KMS-11 (cell line): ENCODE measurements around the gene PYGM.

ENCODE experiments used
- H2AFZ ChIP-seq: fragments of 200-600 bp; sonication (generic); 2 replicates; pipeline ENCODE4 v1.6.1; 2016; ENCODE audit warnings: antibody characterized with exemption, mixed run types, low read depth
- H3K27ac ChIP-seq: fragments of 200-600 bp; sonication (generic); 2 replicates; pipeline ENCODE4 v1.6.1; 2016; ENCODE audit warnings: mild to moderate bottlenecking, mixed run types
- H3K27me3 ChIP-seq: fragments of 200-600 bp; sonication (generic); 2 replicates; pipeline ENCODE4 v1.6.1; 2017; ENCODE audit warnings: mild to moderate bottlenecking, low read depth, mixed run types, moderate library complexity; ENCODE audit not compliant: insufficient read depth
- H3K36me3 ChIP-seq: fragments of 200-600 bp; sonication (generic); 2 replicates; pipeline ENCODE4 v1.6.1; 2017; ENCODE audit warnings: mild to moderate bottlenecking, mixed run types; ENCODE audit not compliant: insufficient read depth
- H3K4me1 ChIP-seq: fragments of 200-600 bp; sonication (generic); 2 replicates; pipeline ENCODE4 v1.6.1; 2016; ENCODE audit warnings: mild to moderate bottlenecking, low read depth, mixed run types; ENCODE audit not compliant: poor library complexity, severe bottlenecking
- H3K4me2 ChIP-seq: fragments of 200-600 bp; sonication (generic); 2 replicates; pipeline ENCODE4 v1.7.0; 2016; ENCODE audit warnings: mild to moderate bottlenecking, mixed run types
- H3K4me3 ChIP-seq: fragments of 200-600 bp; sonication (generic); IDR thresholded peaks from 2 replicates; pipeline ENCODE4 v1.6.1; 2017; ENCODE audit warnings: low read depth, low read length, mixed read lengths; ENCODE audit not compliant: insufficient read depth
- H3K79me2 ChIP-seq: fragments of 200-600 bp; sonication (generic); 2 replicates; pipeline ENCODE4 v1.6.1; 2016; ENCODE audit warnings: low read depth, mixed run types; ENCODE audit not compliant: insufficient read depth
- H3K9ac ChIP-seq: fragments of 200-600 bp; sonication (generic); 2 replicates; pipeline ENCODE4 v1.6.1; 2016; ENCODE audit warnings: mild to moderate bottlenecking, mixed run types
- H4K20me1 ChIP-seq: fragments of 200-600 bp; sonication (generic); 2 replicates; pipeline ENCODE4 v1.6.1; 2016; ENCODE audit warnings: mild to moderate bottlenecking, mixed run types; ENCODE audit not compliant: insufficient read depth
- TF ChIP-seq, protein P1 (sequence below): fragments of 200-600 bp; sonication (generic); conservative IDR thresholded peaks from 2 replicates; pipeline ENCODE4 v1.6.1; 2017; ENCODE audit warnings: low read depth, mild to moderate bottlenecking, antibody characterized with exemption, low read length, moderate library complexity, mixed read lengths

The PYGM gene

DNA sequence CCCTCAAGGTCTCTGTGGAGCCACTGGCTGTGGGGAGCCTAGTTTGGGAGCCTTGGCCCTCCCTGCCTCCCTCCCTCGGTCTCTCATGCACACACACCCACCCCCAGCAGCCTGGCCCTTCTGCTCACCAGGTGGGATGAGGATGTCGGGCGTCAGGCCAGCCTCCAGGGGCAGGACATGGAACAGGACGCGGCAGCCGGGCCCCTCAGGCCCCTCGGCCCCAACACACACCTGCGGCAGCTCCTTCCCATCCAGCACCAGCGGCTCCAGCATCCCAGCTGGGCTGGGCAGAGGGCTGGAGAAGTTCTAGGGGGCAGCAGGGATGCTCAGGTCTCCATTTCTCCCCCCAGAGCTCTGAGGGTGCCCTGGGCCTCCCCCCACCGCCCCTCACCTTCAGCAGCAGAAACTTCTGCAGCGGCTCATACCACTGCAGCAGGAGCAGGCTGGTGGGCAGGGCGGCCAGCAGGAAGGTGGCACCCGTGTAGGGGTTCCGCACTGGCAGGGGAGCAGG is 32.1 kb upstream of the PYGM start:
- H3K27me3 ChIP-seq: no peaks in the 10 kb centered on the region
- H3K4me1 ChIP-seq: no peaks in the 10 kb centered on the region
- no peak overlapping the region for H3K27ac ChIP-seq
- H3K36me3 ChIP-seq: no peaks in the 10 kb centered on the region
- H3K9ac ChIP-seq: no peak overlapping the region
- TF ChIP-seq, protein P1, sequence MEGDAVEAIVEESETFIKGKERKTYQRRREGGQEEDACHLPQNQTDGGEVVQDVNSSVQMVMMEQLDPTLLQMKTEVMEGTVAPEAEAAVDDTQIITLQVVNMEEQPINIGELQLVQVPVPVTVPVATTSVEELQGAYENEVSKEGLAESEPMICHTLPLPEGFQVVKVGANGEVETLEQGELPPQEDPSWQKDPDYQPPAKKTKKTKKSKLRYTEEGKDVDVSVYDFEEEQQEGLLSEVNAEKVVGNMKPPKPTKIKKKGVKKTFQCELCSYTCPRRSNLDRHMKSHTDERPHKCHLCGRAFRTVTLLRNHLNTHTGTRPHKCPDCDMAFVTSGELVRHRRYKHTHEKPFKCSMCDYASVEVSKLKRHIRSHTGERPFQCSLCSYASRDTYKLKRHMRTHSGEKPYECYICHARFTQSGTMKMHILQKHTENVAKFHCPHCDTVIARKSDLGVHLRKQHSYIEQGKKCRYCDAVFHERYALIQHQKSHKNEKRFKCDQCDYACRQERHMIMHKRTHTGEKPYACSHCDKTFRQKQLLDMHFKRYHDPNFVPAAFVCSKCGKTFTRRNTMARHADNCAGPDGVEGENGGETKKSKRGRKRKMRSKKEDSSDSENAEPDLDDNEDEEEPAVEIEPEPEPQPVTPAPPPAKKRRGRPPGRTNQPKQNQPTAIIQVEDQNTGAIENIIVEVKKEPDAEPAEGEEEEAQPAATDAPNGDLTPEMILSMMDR: no peak
- H3K79me2 ChIP-seq: no peaks in the 10 kb centered on the region
- no peak overlapping the region for H3K4me3 ChIP-seq
- no peak overlapping the region for H3K4me2 ChIP-seq
- H2AFZ ChIP-seq: no peak overlapping the region
- H4K20me1 ChIP-seq: no peaks in the 10 kb centered on the region

DNA sequence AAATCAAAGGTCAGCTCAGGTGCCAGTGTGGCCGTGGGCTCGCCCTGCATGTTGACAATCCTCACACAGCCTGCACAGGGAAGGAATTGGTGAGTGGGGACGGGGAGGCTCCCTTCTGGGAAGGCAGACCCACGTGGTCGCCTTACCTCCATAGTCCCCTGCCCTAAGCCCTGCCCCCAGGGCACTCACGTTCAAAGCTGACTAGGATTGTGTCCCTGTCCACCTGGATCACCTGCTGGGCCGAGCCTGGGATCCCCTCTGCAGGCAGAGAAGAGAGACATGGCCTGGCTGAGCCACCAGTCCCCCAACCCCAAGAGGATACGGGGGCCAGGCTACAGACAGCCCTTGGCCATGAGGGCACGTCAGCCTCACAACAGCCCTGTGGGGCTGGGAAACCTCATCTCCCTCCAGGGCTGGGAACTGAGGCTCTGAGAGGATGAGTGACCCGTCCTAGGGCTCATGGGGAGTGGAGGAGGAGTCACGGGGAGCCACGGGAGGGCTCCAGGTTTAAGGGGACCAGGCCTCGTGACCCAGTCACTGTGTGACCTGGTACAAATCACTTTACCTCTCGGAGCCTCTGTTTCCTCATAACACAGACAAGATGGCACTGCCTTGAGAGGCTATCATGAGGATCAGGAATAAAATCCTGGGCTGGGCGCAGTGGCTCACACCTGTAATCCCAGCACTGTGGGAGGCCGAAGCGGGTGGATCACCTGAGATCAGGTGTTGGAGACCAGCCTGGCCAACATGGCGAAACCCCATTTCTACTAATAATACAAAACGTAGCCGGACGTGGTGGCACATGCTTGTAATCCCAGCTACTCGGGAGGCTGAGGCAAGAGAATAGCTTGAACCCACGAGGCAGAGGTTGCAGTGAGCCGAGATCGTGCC is 30.7 kb upstream of the PYGM start:
- Histone ChIP-seq H4K20me1 (no peaks in the 10 kb centered on the region), H3K9ac (no peak overlapping the region), H3K27ac (no peak overlapping the region), H2AFZ (no peak overlapping the region), H3K36me3 (no peaks in the 10 kb centered on the region), H3K4me1 (no peaks in the 10 kb centered on the region), H3K27me3 (no peaks in the 10 kb centered on the region), H3K4me3 (no peak overlapping the region), H3K4me2 (no peak overlapping the region), H3K79me2 (no peaks in the 10 kb centered on the region)
- TF ChIP-seq, protein P1: no peak

DNA sequence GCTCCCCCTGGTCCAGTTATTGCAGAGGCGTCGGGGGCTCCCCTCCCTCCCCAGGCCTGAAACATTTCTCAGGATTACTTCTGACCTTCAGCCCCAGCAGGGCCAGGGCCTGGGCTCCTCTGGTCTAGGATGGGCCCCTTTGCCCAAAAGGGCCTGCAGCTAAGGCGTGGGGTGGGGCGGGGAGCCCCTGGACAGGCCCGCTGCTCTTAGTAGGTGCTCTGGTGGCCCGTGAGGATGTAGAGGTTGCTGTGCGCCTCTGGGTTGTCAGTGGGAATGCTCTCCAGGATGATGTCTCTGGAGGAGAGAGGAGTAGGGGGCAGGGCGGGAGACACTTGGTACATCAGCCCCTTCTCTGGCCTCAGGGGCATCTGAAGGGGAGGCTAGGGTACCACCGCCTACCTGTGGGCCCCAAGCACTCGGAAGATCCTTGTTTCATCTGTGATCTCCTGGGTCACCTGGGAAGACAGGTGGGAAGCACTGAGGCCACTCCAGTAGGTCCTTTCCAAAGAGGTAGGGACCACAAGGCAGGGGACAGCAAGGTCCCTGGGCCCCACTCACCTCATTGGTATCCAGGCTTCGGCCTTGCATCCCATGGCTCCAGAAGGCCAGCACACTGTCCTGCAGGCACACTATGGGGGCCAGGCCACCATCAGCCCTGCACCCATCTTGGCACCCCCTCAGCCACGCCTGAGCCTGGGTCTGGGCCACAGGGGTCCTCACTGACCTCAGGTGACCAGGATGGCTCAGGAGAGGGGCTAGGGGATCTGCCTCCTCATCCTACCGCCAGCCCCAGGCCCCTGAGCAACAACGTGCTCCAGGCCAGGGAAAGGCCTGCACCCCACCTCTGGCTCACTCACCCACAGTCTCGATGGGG is 29.8 kb upstream of the PYGM start:
- Histone ChIP-seq H3K4me1 (no peaks in the 10 kb centered on the region), H3K4me2 (no peak overlapping the region), H3K4me3 (no peak overlapping the region), H4K20me1 (no peaks in the 10 kb centered on the region), H3K27me3 (no peaks in the 10 kb centered on the region), H3K79me2 (no peaks in the 10 kb centered on the region), H2AFZ (no peak overlapping the region), H3K9ac (no peak overlapping the region), H3K27ac (no peak overlapping the region), H3K36me3 (no peaks in the 10 kb centered on the region)
- TF ChIP-seq, protein P1: no peak

DNA sequence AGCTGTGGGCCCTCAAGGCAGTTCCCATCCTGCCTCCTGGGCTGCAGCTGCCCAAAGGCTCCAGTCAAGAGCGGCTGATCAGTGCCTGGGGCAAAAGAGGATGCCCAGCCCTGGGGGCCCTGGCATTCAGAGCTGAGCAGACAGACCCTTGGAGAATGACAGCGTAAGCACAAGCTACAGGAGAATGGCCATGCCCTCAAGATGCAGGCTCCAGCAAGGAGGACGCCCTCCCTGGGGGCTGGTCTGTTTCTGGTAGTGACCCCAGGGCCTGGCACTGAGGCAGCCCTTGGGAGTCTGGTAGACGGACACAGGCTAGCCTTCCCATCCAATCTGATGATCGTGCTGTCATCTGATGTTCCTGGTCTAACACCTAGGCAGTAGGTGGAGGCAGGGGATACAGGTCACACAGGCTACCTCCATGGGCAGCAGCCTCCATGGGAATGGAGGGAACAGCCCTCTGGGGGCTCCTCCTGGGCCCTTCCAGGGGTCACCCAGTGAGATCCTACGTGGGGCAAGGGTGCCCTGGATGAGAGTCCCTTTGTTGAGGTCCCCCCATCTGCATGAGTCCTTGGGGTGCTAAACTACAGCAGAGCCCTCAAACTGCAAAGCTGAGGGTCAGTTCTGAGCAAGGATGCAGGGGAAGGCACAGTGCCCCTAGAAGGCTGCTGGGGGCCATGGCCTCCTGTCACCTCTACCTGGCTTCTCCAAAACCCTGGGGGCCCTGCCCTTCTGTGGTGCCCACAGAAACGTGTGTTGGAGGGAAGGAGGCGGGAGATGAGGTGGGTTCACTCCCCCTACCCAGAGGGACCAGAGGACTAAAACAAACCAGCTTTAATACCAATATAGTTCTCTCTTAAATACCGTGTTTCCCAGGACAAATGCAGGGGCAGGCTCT is 28.8 kb upstream of the PYGM start:
- no peak overlapping the region for H3K9ac ChIP-seq
- no peak overlapping the region for H3K4me3 ChIP-seq
- no peaks in the 10 kb centered on the region for H3K4me1 ChIP-seq
- TF ChIP-seq, protein P1: no peak
- no peaks in the 10 kb centered on the region for H3K27me3 ChIP-seq
- H2AFZ ChIP-seq: no peak overlapping the region
- H3K36me3 ChIP-seq: no peaks in the 10 kb centered on the region
- no peak overlapping the region for H3K27ac ChIP-seq
- no peaks in the 10 kb centered on the region for H4K20me1 ChIP-seq
- no peaks in the 10 kb centered on the region for H3K79me2 ChIP-seq
- no peak overlapping the region for H3K4me2 ChIP-seq
